ENCODE data around the gene MITF. TPM values are rescaled to one million over a fixed set of nuclear protein-coding genes. Genes with fewer than 3 reads are reported as not detected.
"Not testable (repeated sequence)": the region's sequence is repeated elsewhere in the genome, so short reads cannot be mapped to it uniquely, and the experiment has no call there.

MITF gene
- total RNA-seq, 2 donors from 2014 or later = 0.23 TPM; not detected in 1

GRCh38 chr3:69796126-69796525 lies 56.9 kb downstream of the MITF start:
- not testable (repeated sequence) for H3K36me3 Mint-ChIP-seq; DNase-seq (ENCODE audit: low spot score in 2 of 2); H3K27ac Mint-ChIP-seq; ATAC-seq; H3K9me3 Mint-ChIP-seq

GRCh38 chr3:69803681-69804270 lies 64.5 kb downstream of the MITF start:
- H3K36me3 Mint-ChIP-seq = no peaks in the 10 kb centered on the region
- DNase-seq (ENCODE audit: low spot score in 2 of 2) (no peak), ATAC-seq (no peak)
- H3K9me3 Mint-ChIP-seq = peaks cover 6 to 8% of the 10 kb centered on the region in 2 donors
- H3K27ac Mint-ChIP-seq = no peak overlapping the region

- Mint-ChIP-seq H3K27ac (no peak overlapping the region), H3K9me3 (peaks cover 4 to 6% of the 10 kb centered on the region in 2 donors), H3K36me3 (no peaks in the 10 kb centered on the region)
- DNase-seq (ENCODE audit: low spot score in 2 of 2) = no peak
- no peak for ATAC-seq
Measured at GRCh38 chr3:69805491-69805890, 66.2 kb downstream of the MITF start.

GRCh38 chr3:69806735-69807438 lies 67.6 kb downstream of the MITF start:
- DNase-seq (ENCODE audit: low spot score in 2 of 2) (no peak), ATAC-seq (no peak)
- Mint-ChIP-seq H3K9me3 (peaks cover 0 to 4% of the 10 kb centered on the region in 2 donors), H3K27ac (no peak overlapping the region), H3K36me3 (no peaks in the 10 kb centered on the region)

- Mint-ChIP-seq H3K9me3 (peaks cover 0 to 4% of the 10 kb centered on the region in 2 donors), H3K36me3 (no peaks in the 10 kb centered on the region), H3K27ac (no peak overlapping the region)
- no peak for DNase-seq (ENCODE audit: low spot score in 2 of 2)
- ATAC-seq = no peak
Measured at GRCh38 chr3:69807674-69808073, 68.4 kb downstream of the MITF start.

GRCh38 chr3:69809076-69809835 lies 70.0 kb downstream of the MITF start:
- peaks cover 0 to 4% of the 10 kb centered on the region in 2 donors for H3K9me3 Mint-ChIP-seq
- DNase-seq (ENCODE audit: low spot score in 2 of 2) (no peak), ATAC-seq (no peak)
- H3K36me3 Mint-ChIP-seq = no peaks in the 10 kb centered on the region
- H3K27ac Mint-ChIP-seq = no peak overlapping the region

GRCh38 chr3:69811452-69812401 lies 72.5 kb downstream of the MITF start:
- no peak for ATAC-seq
- H3K36me3 Mint-ChIP-seq = no peaks in the 10 kb centered on the region
- no peak for DNase-seq (ENCODE audit: low spot score in 2 of 2)
- peaks cover 0 to 4% of the 10 kb centered on the region in 2 donors for H3K9me3 Mint-ChIP-seq
- H3K27ac Mint-ChIP-seq = no peak overlapping the region

- H3K36me3 Mint-ChIP-seq = no peaks in the 10 kb centered on the region
- H3K27ac Mint-ChIP-seq = no peak overlapping the region
- no peaks in the 10 kb centered on the region for H3K9me3 Mint-ChIP-seq
- no peak for ATAC-seq
- DNase-seq (ENCODE audit: low spot score in 2 of 2) = no peak
Measured at GRCh38 chr3:69815970-69816369, 76.7 kb downstream of the MITF start.

- ATAC-seq = no peak
- no peak for DNase-seq (ENCODE audit: low spot score in 2 of 2)
- Mint-ChIP-seq H3K27ac (no peak overlapping the region), H3K9me3 (no peaks in the 10 kb centered on the region), H3K36me3 (no peaks in the 10 kb centered on the region)
Measured at GRCh38 chr3:69817988-69818387, 78.7 kb downstream of the MITF start.

- H3K27ac Mint-ChIP-seq = no peak overlapping the region
- H3K36me3 Mint-ChIP-seq = no peaks in the 10 kb centered on the region
Measured at GRCh38 chr3:69819282-69819681, 80.0 kb downstream of the MITF start.

GRCh38 chr3:69821133-69821532 lies 81.9 kb downstream of the MITF start:
- H3K9me3 Mint-ChIP-seq = peaks cover 0 to 3% of the 10 kb centered on the region in 2 donors
- no peak for ATAC-seq

More at GRCh38 chr3:69819282-69819681, 80.0 kb downstream of the MITF start:
- no peak for DNase-seq (ENCODE audit: low spot score in 2 of 2)
- peaks cover 0 to 3% of the 10 kb centered on the region in 2 donors for H3K9me3 Mint-ChIP-seq
- ATAC-seq = no peak

GRCh38 chr3:69823743-69824142 lies 84.5 kb downstream of the MITF start:
- H3K36me3 Mint-ChIP-seq = no peaks in the 10 kb centered on the region
- no peak for DNase-seq (ENCODE audit: low spot score in 2 of 2)
- peaks cover 7 to 15% of the 10 kb centered on the region in 2 donors for H3K9me3 Mint-ChIP-seq
- ATAC-seq = no peak
- no peak overlapping the region for H3K27ac Mint-ChIP-seq

More at GRCh38 chr3:69821133-69821532, 81.9 kb downstream of the MITF start:
- H3K36me3 Mint-ChIP-seq = no peaks in the 10 kb centered on the region
- no peak for DNase-seq (ENCODE audit: low spot score in 2 of 2)
- H3K27ac Mint-ChIP-seq = no peak overlapping the region

GRCh38 chr3:69825446-69825845 lies 86.2 kb downstream of the MITF start:
- Mint-ChIP-seq H3K9me3 (peaks cover 7 to 19% of the 10 kb centered on the region in 2 donors), H3K27ac (no peak overlapping the region), H3K36me3 (no peaks in the 10 kb centered on the region)
- DNase-seq (ENCODE audit: low spot score in 2 of 2) (no peak), ATAC-seq (no peak)

- ATAC-seq = no peak
- Mint-ChIP-seq H3K9me3 (peaks cover 11 to 23% of the 10 kb centered on the region in 2 donors), H3K27ac (no peak overlapping the region), H3K36me3 (no peaks in the 10 kb centered on the region)
- no peak for DNase-seq (ENCODE audit: low spot score in 2 of 2)
Measured at GRCh38 chr3:69827127-69827526, 87.9 kb downstream of the MITF start.

GRCh38 chr3:69828817-69829216 lies 89.6 kb downstream of the MITF start:
- no peaks in the 10 kb centered on the region for H3K36me3 Mint-ChIP-seq
- no peak overlapping the region for H3K27ac Mint-ChIP-seq
- ATAC-seq (no peak), DNase-seq (ENCODE audit: low spot score in 2 of 2) (no peak)
- peaks cover 11 to 30% of the 10 kb centered on the region in 2 donors for H3K9me3 Mint-ChIP-seq

GRCh38 chr3:69830147-69830546 lies 90.9 kb downstream of the MITF start:
- Mint-ChIP-seq H3K9me3 (peaks cover 22 to 36% of the 10 kb centered on the region in 2 donors), H3K36me3 (peaks cover 0 to 2% of the 10 kb centered on the region in 2 donors), H3K27ac (no peak overlapping the region)
- DNase-seq (ENCODE audit: low spot score in 2 of 2) = no peak
- no peak for ATAC-seq

Data from activated naive CD4-positive, alpha-beta T cell treated with anti-CD3 and anti-CD28 coated beads, Interleukin-2, amount 50 U/mL, for 72 hours (primary cell).